ENCODE data around the gene PGM3.

- no peak for TF ChIP-seq CTCF (IDR thresholded peaks at IDR 0.05)
- no peak for TF ChIP-seq EZH2 (IDR thresholded peaks at IDR 0.05; ENCODE audit: borderline replicate concordance, insufficient read depth, low read depth, low read length, poor library complexity, severe bottlenecking)
Measured at GRCh38 chr6:83193747-83194566, 892 bp upstream of the PGM3 start.
